ENCODE results near the gene HTRA2. TPM values are rescaled to one million over a fixed set of nuclear protein-coding genes. Genes with fewer than 3 reads are reported as not detected.

HTRA2 gene
- polyA plus RNA-seq, 1 donor (not counting 4 experiments of a cell fraction or from before 2014, with no cell fraction given): 25.5 TPM

DNA sequence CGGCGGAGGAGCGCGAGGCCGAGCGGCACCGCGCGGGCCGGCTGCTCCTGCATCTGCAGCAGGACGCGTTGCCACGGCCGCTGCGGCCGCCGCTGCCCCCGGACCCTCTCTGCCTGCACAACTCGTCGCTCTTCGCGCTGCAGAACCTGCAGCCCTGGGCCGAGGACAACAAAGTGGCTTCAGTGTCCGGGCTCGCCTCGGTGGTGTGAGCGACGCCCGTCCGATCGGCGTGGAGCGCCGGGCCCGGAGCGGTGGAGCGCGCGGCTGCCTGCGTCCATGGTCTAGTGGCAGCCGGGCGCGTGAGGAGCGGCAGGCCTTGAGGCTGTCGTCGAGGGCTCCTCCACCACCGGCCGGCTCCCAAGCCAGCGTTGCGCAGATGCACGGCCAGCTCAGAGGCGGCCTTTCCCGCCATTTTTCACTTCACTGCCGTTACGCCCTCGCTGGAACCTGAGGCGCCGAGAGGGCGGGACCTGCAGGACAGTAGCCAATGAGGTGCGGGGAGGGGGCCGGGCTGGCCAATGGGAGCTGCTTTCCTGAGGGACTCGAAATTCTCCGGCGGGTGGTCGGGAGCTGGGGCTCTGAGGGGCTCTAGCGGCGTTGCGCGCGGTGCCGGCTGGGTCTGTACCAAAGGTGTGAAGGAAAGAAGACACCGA is 13.6 kb upstream of the HTRA2 start:
- Histone ChIP-seq H3K36me3 (ENCODE audit: control insufficient read depth in 2 of 2, extremely low read depth in 1 of 2, insufficient read depth in 2 of 2, low read length in 2 of 2) (no peaks in the 10 kb centered on the region), H3K9me1 (ENCODE audit: control insufficient read depth, extremely low read depth, insufficient read depth, low read length) (no peaks in the 10 kb centered on the region), H3K4me1 (ENCODE audit: control insufficient read depth, extremely low read depth, insufficient read depth, low read length) (peaks cover 6% of the 10 kb centered on the region), H3K4me2 (ENCODE audit: control insufficient read depth, extremely low read depth, insufficient read depth, low read depth, low read length) (peak overlapping the region; percentile 20), H3K27ac (ENCODE audit: control insufficient read depth, insufficient read depth, low read length) (no peak overlapping the region), H3K9me3 (ENCODE audit: control insufficient read depth, low read depth, low read length) (no peaks in the 10 kb centered on the region), H3K27me3 (ENCODE audit: control insufficient read depth, extremely low read depth, insufficient read depth, low read length) (peaks cover 61% of the 10 kb centered on the region), H3K79me2 (ENCODE audit: control insufficient read depth, insufficient read depth, low read length) (no peaks in the 10 kb centered on the region), H3K4me3 (ENCODE audit: control insufficient read depth in 2 of 3, extremely low read depth in 1 of 3, insufficient read depth in 2 of 3, low read depth in 1 of 3, low read length in 3 of 3) (no peak overlapping the region), H3K9ac (ENCODE audit: control insufficient read depth, extremely low read depth, insufficient read depth, low read length) (no peak overlapping the region), H4K20me1 (ENCODE audit: control insufficient read depth, extremely low read depth, insufficient read depth, low read length) (no peaks in the 10 kb centered on the region), H2AFZ (ENCODE audit: control insufficient read depth, low read length) (no peak overlapping the region)
- DNase-seq (ENCODE audit: low read depth, low spot score) (no peak), FAIRE-seq (no peak)
- dilution Hi-C loops (cut with MboI; ENCODE audit: extremely low pct_ligation_motif_present, low sequenced_read_pairs): no loop called here
- no peak for TF ChIP-seq EZH2 (IDR thresholded peaks at IDR 0.05; ENCODE audit: low read length)
- TF ChIP-seq, protein P1, sequence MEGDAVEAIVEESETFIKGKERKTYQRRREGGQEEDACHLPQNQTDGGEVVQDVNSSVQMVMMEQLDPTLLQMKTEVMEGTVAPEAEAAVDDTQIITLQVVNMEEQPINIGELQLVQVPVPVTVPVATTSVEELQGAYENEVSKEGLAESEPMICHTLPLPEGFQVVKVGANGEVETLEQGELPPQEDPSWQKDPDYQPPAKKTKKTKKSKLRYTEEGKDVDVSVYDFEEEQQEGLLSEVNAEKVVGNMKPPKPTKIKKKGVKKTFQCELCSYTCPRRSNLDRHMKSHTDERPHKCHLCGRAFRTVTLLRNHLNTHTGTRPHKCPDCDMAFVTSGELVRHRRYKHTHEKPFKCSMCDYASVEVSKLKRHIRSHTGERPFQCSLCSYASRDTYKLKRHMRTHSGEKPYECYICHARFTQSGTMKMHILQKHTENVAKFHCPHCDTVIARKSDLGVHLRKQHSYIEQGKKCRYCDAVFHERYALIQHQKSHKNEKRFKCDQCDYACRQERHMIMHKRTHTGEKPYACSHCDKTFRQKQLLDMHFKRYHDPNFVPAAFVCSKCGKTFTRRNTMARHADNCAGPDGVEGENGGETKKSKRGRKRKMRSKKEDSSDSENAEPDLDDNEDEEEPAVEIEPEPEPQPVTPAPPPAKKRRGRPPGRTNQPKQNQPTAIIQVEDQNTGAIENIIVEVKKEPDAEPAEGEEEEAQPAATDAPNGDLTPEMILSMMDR (optimal IDR thresholded peaks at IDR 0.05 in 1 of 3, IDR thresholded peaks at IDR 0.05 in 1 of 3, conservative IDR thresholded peaks at IDR 0.05 in 1 of 3; ENCODE audit: extremely low read depth in 1 of 3, insufficient read depth in 2 of 3, low read length in 3 of 3): no peak

GRCh38 chr2:74516650-74517049 is 13.1 kb upstream of the HTRA2 start:
- FAIRE-seq (no peak), DNase-seq (ENCODE audit: low read depth, low spot score) (no peak)
- no peak overlapping the region for H3K27ac ChIP-seq (ENCODE audit: control insufficient read depth, insufficient read depth, low read length)
- TF ChIP-seq EZH2 (IDR thresholded peaks at IDR 0.05; ENCODE audit: low read length): no peak
- TF ChIP-seq, protein P1 (optimal IDR thresholded peaks at IDR 0.05 in 1 of 3, IDR thresholded peaks at IDR 0.05 in 1 of 3, conservative IDR thresholded peaks at IDR 0.05 in 1 of 3; ENCODE audit: extremely low read depth in 1 of 3, insufficient read depth in 2 of 3, low read length in 3 of 3): no peak
- no peak overlapping the region for H3K9ac ChIP-seq (ENCODE audit: control insufficient read depth, extremely low read depth, insufficient read depth, low read length)
- peak overlapping the region; percentile 20 for H3K4me2 ChIP-seq (ENCODE audit: control insufficient read depth, extremely low read depth, insufficient read depth, low read depth, low read length)
- H3K4me1 ChIP-seq (ENCODE audit: control insufficient read depth, extremely low read depth, insufficient read depth, low read length): peaks cover 6% of the 10 kb centered on the region
- H3K27me3 ChIP-seq (ENCODE audit: control insufficient read depth, extremely low read depth, insufficient read depth, low read length): peaks cover 56% of the 10 kb centered on the region
- H3K4me3 ChIP-seq (ENCODE audit: control insufficient read depth in 2 of 3, extremely low read depth in 1 of 3, insufficient read depth in 2 of 3, low read depth in 1 of 3, low read length in 3 of 3): no peak overlapping the region
- no peaks in the 10 kb centered on the region for H3K79me2 ChIP-seq (ENCODE audit: control insufficient read depth, insufficient read depth, low read length)
- no peaks in the 10 kb centered on the region for H3K9me3 ChIP-seq (ENCODE audit: control insufficient read depth, low read depth, low read length)
- dilution Hi-C loops (cut with MboI; ENCODE audit: extremely low pct_ligation_motif_present, low sequenced_read_pairs): no loop called here
- no peaks in the 10 kb centered on the region for H4K20me1 ChIP-seq (ENCODE audit: control insufficient read depth, extremely low read depth, insufficient read depth, low read length)
- no peak overlapping the region for H2AFZ ChIP-seq (ENCODE audit: control insufficient read depth, low read length)
- H3K9me1 ChIP-seq (ENCODE audit: control insufficient read depth, extremely low read depth, insufficient read depth, low read length): no peaks in the 10 kb centered on the region
- H3K36me3 ChIP-seq (ENCODE audit: control insufficient read depth in 2 of 2, extremely low read depth in 1 of 2, insufficient read depth in 2 of 2, low read length in 2 of 2): no peaks in the 10 kb centered on the region

Measured in keratinocyte (primary cell).